Right forelimb (tissue), 1 donor: Measurements from ENCODE around the gene SIL1.
"Not testable (repeated sequence)": the region's sequence is repeated elsewhere in the genome, so short reads cannot be mapped to it uniquely, and the experiment has no call there.

Experiments
- DNase-seq: peaks from one replicate; pipeline ENCODE4 v3.0.0-alpha.2; 2018

Gene SIL1

GRCh38 chr5:139019211-139019610 lies 179.0 kb downstream of the SIL1 start:
- no peak for DNase-seq

DNA sequence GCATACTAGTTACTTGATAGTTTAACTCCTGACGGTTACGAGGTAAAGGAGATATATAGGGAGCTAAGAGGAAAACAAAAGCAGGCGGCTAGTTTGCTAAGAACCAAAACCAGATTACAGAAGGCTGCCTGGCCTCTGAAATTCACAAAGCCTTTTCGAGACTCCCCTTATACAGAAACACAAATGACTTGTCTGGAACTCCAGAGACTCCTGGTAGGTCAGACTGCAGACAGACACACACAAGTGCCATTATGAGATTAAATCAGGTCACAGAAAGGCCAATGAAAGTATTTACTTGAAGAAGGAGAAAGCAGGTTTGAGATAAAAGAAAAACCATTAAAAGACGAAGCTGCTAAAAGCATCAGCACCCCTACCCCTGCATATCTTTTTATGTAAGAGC lies 180.5 kb downstream of the SIL1 start:
- DNase-seq = no peak

- no peak for DNase-seq
These were observed 182.0 kb downstream of the SIL1 start for GRCh38 chr5:139016186-139016585.

DNA sequence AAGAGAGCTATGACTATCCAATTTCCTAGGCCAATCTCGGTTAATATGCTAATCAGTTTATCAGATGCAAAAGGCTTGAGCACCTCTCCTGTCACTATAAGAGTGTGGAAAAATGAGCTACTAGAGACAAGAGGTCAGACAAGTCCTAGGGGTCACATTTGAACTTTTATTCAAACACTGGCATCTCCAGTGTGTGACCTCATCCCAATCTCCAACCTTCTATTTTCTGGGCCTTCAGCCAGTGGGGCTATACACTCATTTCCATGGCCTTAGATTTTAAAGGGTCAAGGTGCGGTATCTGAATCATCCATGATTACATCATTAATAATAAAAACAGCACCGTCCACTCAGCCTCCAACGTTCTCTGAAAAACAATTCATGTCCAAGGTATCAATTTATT lies 183.4 kb downstream of the SIL1 start:
- DNase-seq = no peak

GRCh38 chr5:139012176-139012575 lies 186.0 kb downstream of the SIL1 start:
- no peak for DNase-seq

DNA sequence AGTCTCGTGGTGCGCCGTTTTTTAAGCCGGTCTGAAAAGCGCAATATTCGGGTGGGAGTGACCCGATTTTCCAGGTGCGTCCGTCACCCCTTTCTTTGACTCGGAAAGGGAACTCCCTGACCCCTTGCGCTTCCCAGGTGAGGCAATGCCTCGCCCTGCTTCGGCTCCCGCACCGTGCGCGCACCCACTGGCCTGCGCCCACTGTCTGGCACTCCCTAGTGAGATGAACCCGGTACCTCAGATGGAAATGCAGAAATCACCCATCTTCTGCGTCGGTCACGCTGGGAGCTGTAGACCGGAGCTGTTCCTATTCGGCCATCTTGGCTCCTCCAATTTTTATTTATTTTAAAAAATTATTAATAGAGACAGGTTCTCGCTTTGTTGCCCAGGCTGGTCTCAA lies 187.0 kb downstream of the SIL1 start:
- not testable (repeated sequence) for DNase-seq

DNA sequence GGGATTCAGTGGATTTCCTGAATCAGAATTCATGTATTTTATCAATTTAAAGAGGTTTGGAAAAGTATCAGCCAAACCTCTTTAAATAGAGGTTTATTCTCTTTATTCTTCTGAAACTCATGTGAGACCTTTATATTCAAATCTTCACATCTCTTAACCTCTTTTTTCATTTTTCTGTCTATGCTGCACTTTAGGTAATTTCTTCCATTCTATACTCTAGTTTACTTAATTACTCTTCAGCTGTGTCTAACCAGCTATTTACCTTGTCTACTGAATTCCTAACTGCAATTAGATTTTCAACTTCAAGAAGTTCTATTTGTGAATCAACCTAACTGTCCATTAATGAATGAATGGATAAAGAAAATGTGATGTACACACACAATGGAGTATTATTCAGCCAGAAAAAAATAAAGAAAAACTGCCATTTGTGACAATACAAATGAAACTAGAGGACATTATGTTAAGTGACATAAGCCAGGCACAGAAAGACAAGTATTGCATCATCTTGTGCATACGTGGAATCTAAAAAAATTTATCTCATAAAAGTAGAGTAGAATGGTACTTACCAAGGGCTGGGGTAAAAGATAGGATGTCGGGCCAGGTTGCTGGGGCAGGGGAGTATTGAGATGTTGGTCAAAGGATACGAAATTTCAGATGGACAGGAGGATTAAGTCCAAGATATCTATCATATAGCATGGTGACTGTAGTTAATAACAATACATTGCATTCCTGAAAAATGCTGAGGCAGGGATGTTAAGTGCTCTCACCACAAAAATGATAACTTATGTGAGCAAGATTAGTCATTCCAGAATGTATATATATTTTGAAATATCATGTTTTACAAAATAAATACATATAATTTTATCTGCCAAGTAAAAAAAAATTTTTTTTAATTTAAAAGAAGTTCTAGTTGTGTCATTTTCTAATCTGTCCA lies 193.5 kb downstream of the SIL1 start:
- DNase-seq = no peak

GRCh38 chr5:138999674-139000073 lies 198.5 kb downstream of the SIL1 start:
- no peak for DNase-seq

DNA sequence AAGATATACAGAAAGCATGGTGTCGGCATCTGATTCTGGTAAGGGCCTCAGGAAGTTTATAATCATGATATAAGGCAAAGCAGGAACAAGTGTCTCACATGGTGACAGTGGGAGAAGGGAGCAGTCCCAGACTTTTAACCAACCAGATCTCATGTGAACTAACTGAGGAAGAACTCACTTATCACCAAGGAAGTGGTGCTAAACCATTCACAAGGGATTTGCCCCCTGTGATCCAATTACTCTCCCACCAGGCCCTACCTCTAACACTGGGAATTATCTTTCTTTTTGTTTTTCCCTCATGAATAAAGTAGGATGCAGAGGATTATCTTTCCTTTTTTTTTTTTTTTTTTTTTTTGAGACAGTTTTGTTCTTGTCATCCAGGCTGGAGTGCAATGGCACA lies 199.6 kb downstream of the SIL1 start:
- DNase-seq = no peak

GRCh38 chr5:138996120-138996519 lies 202.0 kb downstream of the SIL1 start:
- no peak for DNase-seq

- DNase-seq = no peak
These were observed 207.1 kb downstream of the SIL1 start for GRCh38 chr5:138990986-138991590.

DNA sequence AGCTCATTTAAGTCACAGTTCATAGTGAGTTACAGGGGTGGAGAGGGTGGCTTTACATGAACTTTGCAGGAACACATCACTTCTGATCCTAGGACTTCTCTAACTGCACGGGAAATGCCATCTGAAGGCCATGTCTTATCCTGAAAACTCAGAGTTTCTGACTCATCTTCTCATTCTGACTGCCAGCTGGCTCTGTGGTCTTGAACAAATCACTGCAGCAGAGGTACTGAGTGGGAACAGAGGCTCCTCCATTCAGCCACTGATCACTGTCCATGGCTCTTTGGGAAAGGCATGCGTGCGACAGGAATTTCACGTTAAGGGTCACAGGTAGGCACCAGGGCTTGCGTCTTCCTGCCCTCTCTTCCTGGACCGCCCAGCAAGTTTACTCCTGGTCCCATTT lies 208.4 kb downstream of the SIL1 start:
- no peak for DNase-seq

- DNase-seq = no peak
These were observed 211.9 kb downstream of the SIL1 start for GRCh38 chr5:138986186-138986800.

GRCh38 chr5:138985683-138986082 lies 212.5 kb downstream of the SIL1 start:
- DNase-seq = no peak

DNA sequence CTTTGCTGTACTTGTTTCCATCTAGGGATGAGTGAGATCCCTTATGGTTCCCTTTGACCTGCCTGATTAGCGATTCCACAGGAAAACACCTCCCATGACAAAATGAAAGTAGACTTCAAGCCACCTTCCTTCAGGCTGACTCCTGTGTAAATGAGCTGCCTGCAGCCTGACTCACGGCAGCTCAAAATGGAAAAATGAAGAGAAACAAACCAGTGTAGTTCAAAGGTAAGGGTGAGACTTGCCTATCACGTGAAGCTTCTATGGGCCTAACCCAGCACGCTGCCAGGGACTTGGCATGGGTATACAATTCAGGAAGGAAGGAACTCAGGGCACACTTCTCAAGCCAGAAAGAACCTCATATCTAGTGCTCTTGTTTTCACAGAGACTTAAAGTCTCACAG lies 212.9 kb downstream of the SIL1 start:
- DNase-seq = no peak

DNA sequence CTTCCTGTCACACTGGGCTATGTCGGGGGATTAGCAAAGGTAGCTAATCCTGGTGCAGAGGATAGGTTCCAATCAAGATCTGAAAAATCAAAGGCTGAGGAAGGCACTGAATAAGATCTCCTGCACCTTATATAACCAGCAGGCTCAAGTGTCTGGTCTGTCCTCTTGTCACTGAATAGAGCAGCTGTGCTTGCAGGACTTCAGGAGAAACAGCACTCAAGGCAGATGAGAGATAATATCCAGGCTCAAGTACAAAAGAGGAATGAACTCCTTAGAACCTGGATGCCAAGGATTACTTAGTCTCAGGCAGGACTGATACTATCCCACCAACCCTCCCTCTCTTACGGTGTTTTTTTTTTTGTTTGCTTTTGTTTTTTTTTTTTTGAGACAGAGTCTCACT lies 214.2 kb downstream of the SIL1 start:
- no peak for DNase-seq

DNA sequence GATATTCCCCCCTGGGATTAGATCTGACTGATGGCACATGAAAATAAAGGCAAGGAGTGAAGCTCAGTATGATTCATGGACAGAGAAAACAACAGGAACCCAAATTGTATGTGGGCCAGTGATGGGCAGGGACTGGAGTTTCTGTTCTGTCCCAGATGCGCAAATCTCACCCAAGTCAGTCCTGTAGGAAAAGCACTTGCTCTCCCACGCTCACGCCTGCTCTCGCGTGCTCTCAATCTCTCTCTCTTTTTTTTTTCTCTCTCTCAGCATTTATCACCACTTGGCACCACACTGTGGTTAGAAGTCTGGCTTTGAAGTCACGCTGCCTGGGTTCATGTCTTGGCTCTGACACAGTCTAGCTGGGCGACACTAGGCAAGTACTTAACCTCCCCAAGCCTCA lies 216.6 kb downstream of the SIL1 start:
- no peak for DNase-seq

GRCh38 chr5:138981131-138981530 lies 217.0 kb downstream of the SIL1 start:
- DNase-seq = no peak

DNA sequence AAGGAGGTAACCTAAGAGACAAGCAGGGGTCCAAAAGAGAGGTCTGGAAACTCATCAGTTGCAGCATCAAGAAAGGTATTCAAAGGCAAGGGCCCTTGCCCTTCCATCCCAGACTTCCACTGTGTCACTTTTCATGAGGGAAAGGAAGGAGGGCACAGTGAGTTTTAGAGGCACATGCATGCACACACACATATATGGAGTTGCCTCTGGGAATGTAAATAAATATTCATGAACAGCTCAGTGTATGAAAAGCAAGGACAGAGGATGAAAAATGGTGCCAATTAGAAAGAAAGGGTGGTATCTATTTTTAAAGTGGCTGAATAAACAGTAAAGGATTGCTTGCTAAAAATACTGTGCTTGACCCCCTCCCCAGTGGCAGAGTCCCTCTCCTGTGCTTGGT lies 217.7 kb downstream of the SIL1 start:
- no peak for DNase-seq

DNA sequence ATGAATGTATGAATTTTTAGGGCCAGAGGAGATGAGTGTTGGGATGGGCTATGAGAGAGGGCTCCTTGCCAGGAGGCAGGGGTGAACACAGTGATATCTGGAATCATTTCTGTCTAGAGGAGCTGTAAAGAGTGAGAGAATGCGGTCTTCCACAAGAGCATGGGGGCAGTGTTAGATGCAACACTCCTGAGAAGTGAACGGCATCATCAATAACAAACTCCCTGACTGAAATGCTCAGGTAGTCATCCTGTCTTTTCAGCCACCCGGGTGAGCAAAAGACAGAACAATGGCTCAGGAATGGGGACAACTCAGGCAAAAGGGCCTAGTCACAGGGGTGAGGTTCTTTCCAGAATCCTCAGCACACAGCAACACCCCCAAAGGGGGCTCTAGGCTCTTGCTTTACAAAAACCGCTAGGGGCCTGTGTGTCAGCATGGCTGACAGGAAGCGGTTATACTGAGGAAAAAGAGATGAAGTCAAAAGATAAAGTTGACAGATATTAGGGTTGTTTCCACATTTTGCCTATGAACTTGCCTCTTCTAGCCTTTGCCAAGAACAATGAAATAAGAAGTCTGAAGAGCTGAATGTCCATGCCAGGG lies 218.4 kb downstream of the SIL1 start:
- no peak for DNase-seq

- no peak for DNase-seq
These were observed 219.6 kb downstream of the SIL1 start for GRCh38 chr5:138978581-138978980.

- DNase-seq = no peak
These were observed 220.1 kb downstream of the SIL1 start for GRCh38 chr5:138978080-138978479.

- DNase-seq = peak; percentile 52
These were observed 222.9 kb downstream of the SIL1 start for GRCh38 chr5:138975098-138975847.
